ENCODE data around the gene DHCR7.

Gene DHCR7, protein sequence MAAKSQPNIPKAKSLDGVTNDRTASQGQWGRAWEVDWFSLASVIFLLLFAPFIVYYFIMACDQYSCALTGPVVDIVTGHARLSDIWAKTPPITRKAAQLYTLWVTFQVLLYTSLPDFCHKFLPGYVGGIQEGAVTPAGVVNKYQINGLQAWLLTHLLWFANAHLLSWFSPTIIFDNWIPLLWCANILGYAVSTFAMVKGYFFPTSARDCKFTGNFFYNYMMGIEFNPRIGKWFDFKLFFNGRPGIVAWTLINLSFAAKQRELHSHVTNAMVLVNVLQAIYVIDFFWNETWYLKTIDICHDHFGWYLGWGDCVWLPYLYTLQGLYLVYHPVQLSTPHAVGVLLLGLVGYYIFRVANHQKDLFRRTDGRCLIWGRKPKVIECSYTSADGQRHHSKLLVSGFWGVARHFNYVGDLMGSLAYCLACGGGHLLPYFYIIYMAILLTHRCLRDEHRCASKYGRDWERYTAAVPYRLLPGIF

DNA sequence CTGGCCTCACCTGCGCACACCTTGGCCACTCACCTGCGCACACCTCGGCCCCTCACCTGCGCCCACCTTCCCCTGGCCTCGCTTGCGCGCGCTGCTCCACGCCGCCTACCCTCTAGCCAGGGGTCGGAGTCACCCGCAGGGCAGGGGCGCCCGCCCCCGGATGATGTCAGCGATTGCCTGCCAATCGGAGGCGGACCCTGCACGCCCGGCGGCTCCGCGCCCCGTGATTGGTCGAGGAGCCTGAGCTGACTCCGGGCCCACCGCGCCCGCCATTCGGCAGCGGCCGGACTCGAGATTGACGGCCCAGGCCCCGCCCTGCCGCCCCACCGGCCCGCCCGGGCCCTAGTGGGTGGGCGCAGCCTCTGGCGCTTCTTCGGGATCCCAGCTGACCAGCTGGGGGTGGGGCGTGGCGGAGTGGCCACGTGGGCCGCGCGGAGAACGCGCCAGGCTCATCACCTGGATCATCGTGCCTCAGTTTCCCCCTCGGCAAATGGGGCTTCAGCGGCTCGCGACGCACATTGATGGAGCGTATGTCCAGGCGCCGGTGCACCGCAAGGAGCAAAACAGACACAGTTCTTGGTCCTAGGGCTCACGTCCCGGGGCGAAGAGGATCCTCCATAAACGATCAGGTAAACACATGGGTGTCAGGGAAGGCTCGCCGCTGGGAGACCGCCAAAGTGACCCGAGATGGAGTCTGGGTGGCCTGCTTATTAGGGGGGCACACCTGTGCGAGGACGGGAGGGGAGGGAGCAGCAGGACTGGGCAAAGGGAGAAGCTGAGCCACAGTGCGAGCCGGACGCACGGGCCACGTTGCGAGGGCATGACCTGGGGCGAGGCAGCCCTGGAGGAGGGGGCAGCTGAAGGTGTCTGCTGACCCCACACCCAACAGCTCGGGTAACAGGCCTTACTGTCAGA, at the start of gene DHCR7:
Gene DHCR7, minus strand, starts transcription at position 137 of the 915 bp plus-strand sequence. CDS start 3,441 bp downstream, outside the sequence.
- DNase-seq (ENCODE audit: low read depth, low spot score): peak; percentile 92
- no CpG with 5 or more reads among the region's 78 CpGs for WGBS (ENCODE audit: insufficient coverage, insufficient read length)
- no peaks in the 10 kb centered on the region for H3K9me3 ChIP-seq (ENCODE audit: control insufficient read depth, insufficient read depth, low read length)
- 0 out of 2 replicates have a peak, but pooled peaks cover 1% of the 10 kb centered on the region for H3K4me1 ChIP-seq (ENCODE audit: control insufficient read depth, insufficient read depth, low read length)
- peak within 1 kb of the TSS; percentile 83 for H3K4me3 ChIP-seq (ENCODE audit: low read length)
- no peaks in the 10 kb centered on the region for H3K27me3 ChIP-seq (ENCODE audit: control insufficient read depth, insufficient read depth, low read length)
- peaks cover 17% of the 10 kb centered on the region for H3K36me3 ChIP-seq (ENCODE audit: control insufficient read depth, insufficient read depth, low read length)
- H3K27ac ChIP-seq (ENCODE audit: low read length): no peak within 1 kb of the TSS

DNA sequence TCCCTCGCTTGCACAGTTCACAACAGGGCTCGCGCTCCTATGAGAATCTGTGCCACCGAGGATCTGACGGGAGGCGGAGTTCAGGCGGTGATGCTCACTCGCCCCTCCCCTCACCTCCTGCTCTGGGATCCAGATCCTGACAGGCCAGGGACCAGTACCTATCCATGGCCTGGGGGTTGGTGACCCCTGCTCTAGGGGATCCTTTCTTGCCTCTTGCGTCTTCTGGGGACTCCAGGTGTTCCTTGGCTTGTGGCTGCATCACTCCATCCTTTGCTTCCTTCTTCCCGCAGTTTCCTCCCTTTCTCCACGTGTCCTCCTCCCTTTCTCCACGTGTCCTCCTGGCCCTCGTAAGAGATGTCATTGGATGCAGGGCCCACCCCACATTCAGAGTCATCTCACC, 48.2 kb upstream of the DHCR7 start:
- Histone ChIP-seq H3K4me3 (ENCODE audit: low read length) (no peak overlapping the region), H3K9me3 (ENCODE audit: control insufficient read depth, insufficient read depth, low read length) (no peaks in the 10 kb centered on the region), H3K27me3 (ENCODE audit: control insufficient read depth, insufficient read depth, low read length) (no peaks in the 10 kb centered on the region), H3K27ac (ENCODE audit: low read length) (no peak overlapping the region), H3K4me1 (ENCODE audit: control insufficient read depth, insufficient read depth, low read length) (no peaks in the 10 kb centered on the region; the same call in 1 of the 2 replicates), H3K36me3 (ENCODE audit: control insufficient read depth, insufficient read depth, low read length) (peaks cover 14% of the 10 kb centered on the region)
- DNase-seq (ENCODE audit: low read depth, low spot score): no peak
- WGBS (ENCODE audit: insufficient coverage, insufficient read length): no CpG with 5 or more reads among the region's 13 CpGs

DNA sequence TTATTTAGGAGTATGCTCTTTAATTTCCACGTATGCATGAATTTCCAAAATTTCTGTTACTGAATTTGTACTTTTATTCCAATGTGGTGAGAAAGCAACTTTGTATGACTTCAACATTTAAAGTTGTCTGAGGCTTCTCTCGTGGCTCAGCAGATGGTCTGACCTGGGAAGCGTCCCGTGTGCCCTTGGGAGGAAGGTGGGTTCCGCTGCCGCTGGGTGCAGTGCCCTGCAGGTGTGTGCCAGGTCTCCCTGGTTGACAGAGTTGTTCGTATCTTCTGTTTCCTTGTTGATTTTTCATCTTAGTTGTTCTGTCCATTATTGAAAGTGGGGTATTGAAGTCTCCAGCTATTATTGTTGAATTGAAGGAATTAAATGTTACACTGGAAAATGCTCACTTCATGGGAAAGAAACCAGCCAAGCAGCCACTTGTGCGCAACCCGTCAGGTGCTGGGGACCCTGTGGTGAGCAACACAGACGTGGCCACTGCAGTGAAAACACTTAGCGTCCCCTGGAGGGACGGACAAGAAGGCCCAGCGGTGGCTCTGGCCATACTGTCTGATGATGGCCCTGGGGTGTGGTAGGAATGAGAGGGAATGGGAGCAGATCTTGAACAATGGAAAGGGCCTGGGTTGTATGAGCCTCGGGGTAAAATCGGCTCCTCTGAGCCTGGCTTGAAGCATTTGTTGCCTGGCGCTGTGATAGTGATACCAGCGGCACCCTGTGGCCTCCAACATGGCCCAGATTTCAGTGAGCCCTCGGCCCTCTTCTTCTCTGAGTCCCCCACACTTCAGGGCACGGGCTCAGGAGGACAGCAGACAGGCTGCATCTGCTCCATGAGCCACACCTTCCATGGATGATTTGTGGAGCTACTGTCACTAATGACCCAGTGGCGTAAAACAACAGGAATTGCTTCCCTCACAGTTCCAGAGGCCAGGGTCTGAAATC, 47.4 kb upstream of the DHCR7 start:
- no peak overlapping the region for H3K27ac ChIP-seq (ENCODE audit: low read length)
- H3K9me3 ChIP-seq (ENCODE audit: control insufficient read depth, insufficient read depth, low read length): no peaks in the 10 kb centered on the region
- H3K36me3 ChIP-seq (ENCODE audit: control insufficient read depth, insufficient read depth, low read length): peaks cover 20% of the 10 kb centered on the region
- H3K4me3 ChIP-seq (ENCODE audit: low read length): no peak overlapping the region
- DNase-seq (ENCODE audit: low read depth, low spot score): no peak
- H3K4me1 ChIP-seq (ENCODE audit: control insufficient read depth, insufficient read depth, low read length): no peaks in the 10 kb centered on the region
- no CpG with 5 or more reads among the region's 20 CpGs for WGBS (ENCODE audit: insufficient coverage, insufficient read length)
- no peaks in the 10 kb centered on the region for H3K27me3 ChIP-seq (ENCODE audit: control insufficient read depth, insufficient read depth, low read length)

DNA sequence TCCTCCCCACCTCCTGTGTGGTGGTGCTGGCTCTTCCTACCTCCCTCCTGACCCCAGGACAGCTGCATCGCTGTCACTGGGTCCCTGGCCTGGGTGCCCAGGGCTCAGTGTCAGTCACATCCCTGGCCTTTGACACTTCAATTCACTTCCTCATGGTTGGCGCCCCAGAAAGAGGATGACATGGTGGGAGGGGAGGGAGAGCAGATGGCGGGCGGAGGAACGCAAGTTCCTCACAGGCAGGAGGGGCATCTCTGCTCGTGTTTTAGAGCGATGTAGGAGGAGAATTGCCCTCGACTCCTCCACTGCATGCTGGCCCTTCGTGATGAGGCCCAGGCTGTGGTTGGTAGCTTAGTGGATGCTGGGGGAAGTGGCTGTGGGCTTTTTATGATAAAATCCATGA, 43.7 kb upstream of the DHCR7 start:
- peaks cover 13% of the 10 kb centered on the region for H3K36me3 ChIP-seq (ENCODE audit: control insufficient read depth, insufficient read depth, low read length)
- no peak overlapping the region for H3K27ac ChIP-seq (ENCODE audit: low read length)
- no peaks in the 10 kb centered on the region for H3K27me3 ChIP-seq (ENCODE audit: control insufficient read depth, insufficient read depth, low read length)
- no peaks in the 10 kb centered on the region for H3K4me1 ChIP-seq (ENCODE audit: control insufficient read depth, insufficient read depth, low read length)
- H3K4me3 ChIP-seq (ENCODE audit: low read length): no peak overlapping the region
- no CpG with 5 or more reads among the region's 9 CpGs for WGBS (ENCODE audit: insufficient coverage, insufficient read length)
- DNase-seq (ENCODE audit: low read depth, low spot score): no peak
- H3K9me3 ChIP-seq (ENCODE audit: control insufficient read depth, insufficient read depth, low read length): no peaks in the 10 kb centered on the region

DNA sequence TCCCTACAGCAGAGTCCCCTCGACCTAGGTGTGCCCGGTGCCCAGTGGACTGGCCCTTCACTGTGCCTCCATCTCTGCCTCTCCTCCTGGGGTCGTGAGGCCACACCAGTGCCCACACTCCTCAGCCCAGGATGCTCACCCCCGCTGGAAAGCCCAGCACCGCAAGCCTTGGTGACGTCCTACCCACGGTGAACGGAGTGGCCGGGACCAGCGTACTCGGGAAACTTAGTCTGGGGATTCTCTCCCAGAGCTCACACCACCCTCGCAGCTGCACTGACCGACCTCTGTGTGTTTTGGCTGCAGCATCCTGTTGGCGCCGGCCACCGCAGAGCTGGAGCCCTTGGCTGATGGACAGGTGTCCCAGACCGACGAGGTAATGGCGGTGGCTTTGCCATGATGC, 43.3 kb upstream of the DHCR7 start:
- Histone ChIP-seq H3K27ac (ENCODE audit: low read length) (no peak overlapping the region), H3K36me3 (ENCODE audit: control insufficient read depth, insufficient read depth, low read length) (peaks cover 13% of the 10 kb centered on the region), H3K4me1 (ENCODE audit: control insufficient read depth, insufficient read depth, low read length) (no peaks in the 10 kb centered on the region), H3K27me3 (ENCODE audit: control insufficient read depth, insufficient read depth, low read length) (no peaks in the 10 kb centered on the region), H3K4me3 (ENCODE audit: low read length) (no peak overlapping the region), H3K9me3 (ENCODE audit: control insufficient read depth, insufficient read depth, low read length) (no peaks in the 10 kb centered on the region)
- no peak for DNase-seq (ENCODE audit: low read depth, low spot score)
- no CpG with 5 or more reads among the region's 19 CpGs for WGBS (ENCODE audit: insufficient coverage, insufficient read length)

DNA sequence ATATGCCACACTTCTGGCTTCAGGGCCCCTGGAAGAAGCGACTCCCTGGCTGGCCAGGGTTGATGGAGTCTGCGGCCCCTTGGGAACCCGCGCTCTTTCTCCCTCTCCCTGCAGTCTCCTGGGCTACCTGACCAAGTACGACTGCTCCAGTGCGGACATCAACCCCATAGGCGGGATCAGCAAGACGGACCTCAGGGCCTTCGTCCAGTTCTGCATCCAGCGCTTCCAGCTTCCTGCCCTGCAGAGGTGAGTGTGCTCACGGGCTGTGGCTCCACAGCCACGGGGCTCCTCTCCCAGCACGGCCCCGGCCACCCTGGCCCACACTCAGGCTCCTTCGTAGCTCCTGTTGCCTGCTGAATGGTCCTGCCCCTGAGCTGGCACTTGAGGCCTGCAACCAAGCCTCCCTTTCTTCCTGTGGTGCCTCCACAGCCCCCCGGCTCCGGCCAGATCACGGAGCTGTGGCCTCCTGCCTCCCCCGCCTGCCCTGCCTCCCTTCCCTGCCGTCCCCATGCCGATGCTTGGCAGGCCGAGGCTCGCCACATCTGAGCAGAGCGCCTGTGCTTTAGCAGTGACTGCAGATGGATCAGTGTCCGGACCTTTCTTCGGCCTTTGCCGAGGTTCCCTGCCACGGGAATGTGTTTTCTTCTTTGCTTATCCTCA, 42.7 kb upstream of the DHCR7 start:
- Histone ChIP-seq H3K27me3 (ENCODE audit: control insufficient read depth, insufficient read depth, low read length) (no peaks in the 10 kb centered on the region), H3K36me3 (ENCODE audit: control insufficient read depth, insufficient read depth, low read length) (peaks cover 16% of the 10 kb centered on the region), H3K9me3 (ENCODE audit: control insufficient read depth, insufficient read depth, low read length) (no peaks in the 10 kb centered on the region), H3K4me3 (ENCODE audit: low read length) (no peak overlapping the region), H3K4me1 (ENCODE audit: control insufficient read depth, insufficient read depth, low read length) (no peaks in the 10 kb centered on the region), H3K27ac (ENCODE audit: low read length) (no peak overlapping the region)
- WGBS (ENCODE audit: insufficient coverage, insufficient read length): no CpG with 5 or more reads among the region's 28 CpGs
- DNase-seq (ENCODE audit: low read depth, low spot score): no peak

DNA sequence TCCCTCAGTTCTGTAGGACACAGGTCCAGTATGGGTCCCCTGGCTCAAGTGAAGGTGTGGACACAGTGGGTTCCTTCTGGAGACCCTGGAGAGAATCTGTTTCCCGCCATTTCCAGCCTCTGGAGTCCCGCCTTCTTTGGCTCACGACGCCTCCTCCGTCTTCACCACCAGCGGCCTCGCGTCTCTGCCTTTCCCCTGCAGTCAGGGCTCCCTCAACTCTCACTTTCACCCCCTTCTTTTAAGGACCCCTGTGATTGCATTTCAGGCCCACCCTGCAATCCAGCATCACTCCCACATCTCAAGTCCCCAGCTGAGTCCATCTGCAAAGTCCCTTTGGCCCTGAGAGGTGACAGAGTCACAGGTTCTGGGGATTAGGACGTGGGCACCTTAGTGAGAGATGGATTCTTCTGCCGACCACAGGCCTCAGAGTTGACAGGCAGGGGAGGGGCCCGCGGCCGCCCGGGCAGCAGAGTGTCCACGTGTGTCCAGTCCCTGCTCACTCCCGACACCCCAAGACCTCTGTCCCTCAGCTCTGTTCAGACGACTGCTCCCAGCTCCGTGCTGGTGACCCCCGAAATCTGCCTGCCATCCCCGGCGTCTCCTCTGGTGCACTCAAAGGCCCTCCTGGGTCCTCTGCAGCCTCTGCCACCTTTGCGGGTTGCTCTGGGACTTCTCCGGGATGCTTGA, 42.0 kb upstream of the DHCR7 start:
- H3K4me1 ChIP-seq (ENCODE audit: control insufficient read depth, insufficient read depth, low read length): no peaks in the 10 kb centered on the region
- no peak overlapping the region for H3K27ac ChIP-seq (ENCODE audit: low read length)
- no peak overlapping the region for H3K4me3 ChIP-seq (ENCODE audit: low read length)
- no peaks in the 10 kb centered on the region for H3K27me3 ChIP-seq (ENCODE audit: control insufficient read depth, insufficient read depth, low read length)
- no CpG with 5 or more reads among the region's 23 CpGs for WGBS (ENCODE audit: insufficient coverage, insufficient read length)
- H3K36me3 ChIP-seq (ENCODE audit: control insufficient read depth, insufficient read depth, low read length): peaks cover 18% of the 10 kb centered on the region; the same call in 1 of the 2 replicates
- DNase-seq (ENCODE audit: low read depth, low spot score): no peak
- no peaks in the 10 kb centered on the region for H3K9me3 ChIP-seq (ENCODE audit: control insufficient read depth, insufficient read depth, low read length)

DNA sequence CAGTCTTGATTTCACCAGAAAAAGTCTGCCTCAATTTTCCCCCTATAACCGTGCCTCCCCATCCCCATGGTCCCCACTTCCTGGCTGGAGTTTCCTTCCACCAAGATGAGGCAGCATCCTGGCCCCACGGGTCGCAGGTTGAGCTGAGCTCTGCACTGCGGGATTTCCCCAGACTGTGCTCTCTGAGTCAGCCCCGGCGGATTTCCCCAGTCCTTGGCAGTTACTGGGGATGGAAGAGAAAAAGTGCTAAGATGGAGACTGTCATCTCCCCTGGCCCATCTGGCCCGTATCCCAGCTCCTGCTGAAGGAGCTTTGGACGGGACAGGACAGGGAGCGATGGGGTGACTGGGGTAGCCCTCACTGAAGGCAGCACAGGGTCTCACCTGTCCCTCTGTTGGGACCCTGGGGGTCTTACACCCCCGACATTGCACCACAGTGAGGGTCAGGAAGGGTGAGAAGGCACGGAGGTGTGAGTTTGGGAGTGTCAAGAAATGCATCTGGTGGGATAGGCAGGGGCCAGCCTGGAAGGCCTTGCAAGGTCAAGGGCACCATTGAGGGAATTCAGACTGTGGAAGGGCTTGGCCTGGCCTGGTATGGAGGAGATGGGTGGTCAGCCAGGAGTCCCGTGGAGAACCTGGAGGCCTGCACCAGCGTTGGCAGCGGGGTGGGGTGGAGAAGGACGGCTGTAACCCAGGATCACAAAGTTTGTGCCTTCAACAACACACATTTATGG, 41.3 kb upstream of the DHCR7 start:
- Histone ChIP-seq H3K4me1 (ENCODE audit: control insufficient read depth, insufficient read depth, low read length) (no peaks in the 10 kb centered on the region), H3K4me3 (ENCODE audit: low read length) (no peak overlapping the region), H3K36me3 (ENCODE audit: control insufficient read depth, insufficient read depth, low read length) (peaks cover 22% of the 10 kb centered on the region; the same call in 1 of the 2 replicates), H3K27me3 (ENCODE audit: control insufficient read depth, insufficient read depth, low read length) (no peaks in the 10 kb centered on the region), H3K9me3 (ENCODE audit: control insufficient read depth, insufficient read depth, low read length) (no peaks in the 10 kb centered on the region), H3K27ac (ENCODE audit: low read length) (no peak overlapping the region)
- WGBS (ENCODE audit: insufficient coverage, insufficient read length): no CpG with 5 or more reads among the region's 15 CpGs
- DNase-seq (ENCODE audit: low read depth, low spot score): no peak
